Glomerular visceral epithelial cell (primary cell): ENCODE data around the gene ERBB3.
"Not testable (repeated sequence)": the region's sequence is repeated elsewhere in the genome, so short reads cannot be mapped to it uniquely, and the experiment has no call there.

Source experiments
- DNase-seq: peaks from one replicate; pipeline ENCODE4 v3.0.0-alpha.2; 2016; ENCODE audit errors: extremely low spot score

The ERBB3 gene

GRCh38 chr12:56079723-56080555 lies at the start of gene ERBB3:
Gene ERBB3, plus strand, starts transcription at chr12:56080165. Its CDS starts 136 bp downstream, at chr12:56080301.
- DNase-seq = peak; percentile 83

- no peak for DNase-seq
Observed at GRCh38 chr12:56031987-56032386, 48.0 kb upstream of the ERBB3 start.

- no peak for DNase-seq
Observed at GRCh38 chr12:56034586-56035332, 45.2 kb upstream of the ERBB3 start.

GRCh38 chr12:56037161-56037560 lies 42.8 kb upstream of the ERBB3 start:
- no peak for DNase-seq

GRCh38 chr12:56038022-56038655 lies 41.8 kb upstream of the ERBB3 start:
- DNase-seq = no peak

GRCh38 chr12:56040151-56040550 lies 39.8 kb upstream of the ERBB3 start:
- DNase-seq = no peak

- no peak for DNase-seq
Observed at GRCh38 chr12:56040963-56041551, 38.9 kb upstream of the ERBB3 start.

GRCh38 chr12:56041552-56042429 lies 38.2 kb upstream of the ERBB3 start, which contains the start of gene RPS26:
Gene RPS26, plus strand, starts transcription at chr12:56041918. Its CDS starts 249 bp downstream, at chr12:56042167.
- peak; percentile 99 for DNase-seq

GRCh38 chr12:56042430-56042813 lies 37.5 kb upstream of the ERBB3 start:
- not testable (repeated sequence) for DNase-seq

- DNase-seq = no peak
Observed at GRCh38 chr12:56042843-56043242, 37.1 kb upstream of the ERBB3 start.

GRCh38 chr12:56046027-56046780 lies 33.8 kb upstream of the ERBB3 start:
- DNase-seq = peak; percentile 16

- no peak for DNase-seq
Observed at GRCh38 chr12:56053407-56053893, 26.5 kb upstream of the ERBB3 start.

GRCh38 chr12:56059964-56060363 lies 20.0 kb upstream of the ERBB3 start:
- DNase-seq = peak; percentile 54

GRCh38 chr12:56061982-56062381 lies 18.0 kb upstream of the ERBB3 start:
- DNase-seq = no peak

GRCh38 chr12:56062996-56063395 lies 17.0 kb upstream of the ERBB3 start:
- DNase-seq = no peak

GRCh38 chr12:56071648-56072047 lies 8.3 kb upstream of the ERBB3 start:
- no peak for DNase-seq

- no peak for DNase-seq
Observed at GRCh38 chr12:56074396-56074795, 5.6 kb upstream of the ERBB3 start.

- not testable (repeated sequence) for DNase-seq
Observed at GRCh38 chr12:56077966-56078365, 2.0 kb upstream of the ERBB3 start.

GRCh38 chr12:56078427-56078826 lies 1.5 kb upstream of the ERBB3 start:
- DNase-seq = no peak
